Astrocyte of the spinal cord (primary cell): Measurements from ENCODE around the gene ZNF695.
A peak's percentile ranks its signal among the peaks of the same experiment; 100 is the strongest.

Experiments used
- DNase-seq: peaks from one replicate; pipeline ENCODE4 v3.0.0; 2011; ENCODE audit warnings: low read depth, low spot score
- H3K4me3 ChIP-seq: 2 replicates; pipeline ENCODE4 v1.5.1; 2011; ENCODE audit warnings: low read depth, mild to moderate bottlenecking, low read length, moderate library complexity
- CTCF ChIP-seq: IDR thresholded peaks from 2 replicates; pipeline ENCODE4 v1.5.1; 2012; ENCODE audit warnings: low read depth, mild to moderate bottlenecking, low read length, inconsistent platforms
- in situ Hi-C: cut with HindIII; loops from 2 replicates; pipeline ENCODE4 v1.10.0; 2017; ENCODE audit warnings: low sequenced_read_pairs

The ZNF695 gene

GRCh38 chr1:246959944-246960693 lies 47.7 kb downstream of the ZNF695 start:
- TF ChIP-seq CTCF = no peak
- no peak overlapping the region for H3K4me3 ChIP-seq
- DNase-seq = no peak
- in situ Hi-C loops = no loop called here

- in situ Hi-C loops = no loop called here
- TF ChIP-seq CTCF = no peak
- no peak overlapping the region for H3K4me3 ChIP-seq
- no peak for DNase-seq
Observed at GRCh38 chr1:246954126-246954525, 53.7 kb downstream of the ZNF695 start.

- in situ Hi-C loops = no loop called here
Observed at GRCh38 chr1:246951413-246951812, 56.4 kb downstream of the ZNF695 start.

GRCh38 chr1:246949956-246950355 lies 57.9 kb downstream of the ZNF695 start:
- no peak overlapping the region for H3K4me3 ChIP-seq
- DNase-seq = no peak
- TF ChIP-seq CTCF = no peak
- in situ Hi-C loops = no loop called here

More at GRCh38 chr1:246951413-246951812, 56.4 kb downstream of the ZNF695 start:
- no peak overlapping the region for H3K4me3 ChIP-seq
- no peak for DNase-seq
- TF ChIP-seq CTCF = no peak

- DNase-seq = peak; percentile 87
- in situ Hi-C loops = no loop called here
- H3K4me3 ChIP-seq = no peak overlapping the region
- TF ChIP-seq CTCF = no peak
Observed at GRCh38 chr1:246947255-246947654, 60.6 kb downstream of the ZNF695 start.

GRCh38 chr1:246946366-246946765 lies 61.5 kb downstream of the ZNF695 start:
- TF ChIP-seq CTCF = no peak
- H3K4me3 ChIP-seq = no peak overlapping the region
- in situ Hi-C loops = no loop called here
- DNase-seq = no peak
